ENCODE data around the gene PEG3.

Gene PEG3

GRCh38 chr19:56835401-56835800 is 5.1 kb downstream of the PEG3 start:
- no peaks in the 10 kb centered on the region for H3K9me3 ChIP-seq
- in situ Hi-C loops (cut with MboI; ENCODE audit: low sequenced_read_pairs): no loop called here
- no peak for DNase-seq (ENCODE audit: low spot score in 2 of 2)
- H3K36me3 ChIP-seq (replicated peaks): no peaks in the 10 kb centered on the region
- no peaks in the 10 kb centered on the region for H3K4me1 ChIP-seq
- no peak overlapping the region for H3K4me3 ChIP-seq
- H3K27me3 ChIP-seq (ENCODE audit: low read depth): no peaks in the 10 kb centered on the region

GRCh38 chr19:56834564-56835375 is 5.8 kb downstream of the PEG3 start:
- no peak for DNase-seq (ENCODE audit: low spot score in 2 of 2)
- Histone ChIP-seq H3K36me3 (replicated peaks) (no peaks in the 10 kb centered on the region), H3K9me3 (no peaks in the 10 kb centered on the region), H3K4me3 (no peak overlapping the region), H3K4me1 (no peaks in the 10 kb centered on the region), H3K27me3 (ENCODE audit: low read depth) (no peaks in the 10 kb centered on the region)
- in situ Hi-C loops (cut with MboI; ENCODE audit: low sequenced_read_pairs): no loop called here

GRCh38 chr19:56832352-56832928 is 8.1 kb downstream of the PEG3 start:
- Histone ChIP-seq H3K27me3 (ENCODE audit: low read depth) (no peaks in the 10 kb centered on the region), H3K4me1 (no peaks in the 10 kb centered on the region), H3K9me3 (no peaks in the 10 kb centered on the region), H3K4me3 (no peak overlapping the region), H3K36me3 (replicated peaks) (no peaks in the 10 kb centered on the region)
- in situ Hi-C loops (cut with MboI; ENCODE audit: low sequenced_read_pairs): no loop called here
- no peak for DNase-seq (ENCODE audit: low spot score in 2 of 2)

- no peaks in the 10 kb centered on the region for H3K36me3 ChIP-seq (replicated peaks)
- DNase-seq (ENCODE audit: low spot score in 2 of 2): no peak
- no peaks in the 10 kb centered on the region for H3K27me3 ChIP-seq (ENCODE audit: low read depth)
- in situ Hi-C loops (cut with MboI; ENCODE audit: low sequenced_read_pairs): no loop called here
- H3K9me3 ChIP-seq: no peaks in the 10 kb centered on the region
- H3K4me1 ChIP-seq: no peaks in the 10 kb centered on the region
- no peak overlapping the region for H3K4me3 ChIP-seq
These were observed 9.3 kb downstream of the PEG3 start for GRCh38 chr19:56831255-56831654.

- in situ Hi-C loops (cut with MboI; ENCODE audit: low sequenced_read_pairs): no loop called here
- DNase-seq (ENCODE audit: low spot score in 2 of 2): no peak
- Histone ChIP-seq H3K4me3 (no peak overlapping the region), H3K27me3 (ENCODE audit: low read depth) (no peaks in the 10 kb centered on the region), H3K36me3 (replicated peaks) (no peaks in the 10 kb centered on the region), H3K4me1 (no peaks in the 10 kb centered on the region), H3K9me3 (no peaks in the 10 kb centered on the region)
These were observed 10.9 kb downstream of the PEG3 start for GRCh38 chr19:56829596-56829995.

GRCh38 chr19:56827708-56828107 is 12.8 kb downstream of the PEG3 start:
- no peaks in the 10 kb centered on the region for H3K4me1 ChIP-seq
- no peaks in the 10 kb centered on the region for H3K36me3 ChIP-seq (replicated peaks)
- no peak for DNase-seq (ENCODE audit: low spot score in 2 of 2)
- no peak overlapping the region for H3K4me3 ChIP-seq
- in situ Hi-C loops (cut with MboI; ENCODE audit: low sequenced_read_pairs): no loop called here
- no peaks in the 10 kb centered on the region for H3K9me3 ChIP-seq
- no peaks in the 10 kb centered on the region for H3K27me3 ChIP-seq (ENCODE audit: low read depth)

GRCh38 chr19:56823956-56824355 is 16.6 kb downstream of the PEG3 start:
- in situ Hi-C loops (cut with MboI; ENCODE audit: low sequenced_read_pairs): no loop called here
- Histone ChIP-seq H3K36me3 (replicated peaks) (no peaks in the 10 kb centered on the region), H3K4me1 (no peaks in the 10 kb centered on the region), H3K9me3 (0 out of 2 replicates have a peak, but pooled peaks cover under 1% of the 10 kb centered on the region), H3K4me3 (no peak overlapping the region), H3K27me3 (ENCODE audit: low read depth) (no peaks in the 10 kb centered on the region)
- DNase-seq (ENCODE audit: low spot score in 2 of 2): no peak

GRCh38 chr19:56823417-56823816 is 17.1 kb downstream of the PEG3 start:
- 0 out of 2 replicates have a peak, but pooled peaks cover 4% of the 10 kb centered on the region for H3K9me3 ChIP-seq
- in situ Hi-C loops (cut with MboI; ENCODE audit: low sequenced_read_pairs): no loop called here
- H3K27me3 ChIP-seq (ENCODE audit: low read depth): no peaks in the 10 kb centered on the region
- H3K36me3 ChIP-seq (replicated peaks): no peaks in the 10 kb centered on the region
- no peaks in the 10 kb centered on the region for H3K4me1 ChIP-seq
- no peak overlapping the region for H3K4me3 ChIP-seq
- DNase-seq (ENCODE audit: low spot score in 2 of 2): no peak

GRCh38 chr19:56822755-56823154 is 17.8 kb downstream of the PEG3 start:
- Histone ChIP-seq H3K4me3 (no peak overlapping the region), H3K4me1 (no peaks in the 10 kb centered on the region), H3K27me3 (ENCODE audit: low read depth) (no peaks in the 10 kb centered on the region), H3K36me3 (replicated peaks) (no peaks in the 10 kb centered on the region), H3K9me3 (0 out of 2 replicates have a peak, but pooled peaks cover 4% of the 10 kb centered on the region)
- in situ Hi-C loops (cut with MboI; ENCODE audit: low sequenced_read_pairs): no loop called here
- DNase-seq (ENCODE audit: low spot score in 2 of 2): no peak

- in situ Hi-C loops (cut with MboI; ENCODE audit: low sequenced_read_pairs): no loop called here
- Histone ChIP-seq H3K4me1 (no peaks in the 10 kb centered on the region), H3K36me3 (replicated peaks) (no peaks in the 10 kb centered on the region), H3K4me3 (no peak overlapping the region), H3K27me3 (ENCODE audit: low read depth) (no peaks in the 10 kb centered on the region), H3K9me3 (0 out of 2 replicates have a peak, but pooled peaks cover 4% of the 10 kb centered on the region)
- DNase-seq (ENCODE audit: low spot score in 2 of 2): no peak
These were observed 18.9 kb downstream of the PEG3 start for GRCh38 chr19:56821675-56822074.

- in situ Hi-C loops (cut with MboI; ENCODE audit: low sequenced_read_pairs): no loop called here
- no peak overlapping the region for H3K4me3 ChIP-seq
- H3K9me3 ChIP-seq: 0 out of 2 replicates have a peak, but pooled peaks cover 4% of the 10 kb centered on the region
- H3K4me1 ChIP-seq: no peaks in the 10 kb centered on the region
- no peaks in the 10 kb centered on the region for H3K27me3 ChIP-seq (ENCODE audit: low read depth)
- no peak for DNase-seq (ENCODE audit: low spot score in 2 of 2)
- no peaks in the 10 kb centered on the region for H3K36me3 ChIP-seq (replicated peaks)
These were observed 19.3 kb downstream of the PEG3 start for GRCh38 chr19:56821209-56821608.

- Histone ChIP-seq H3K4me1 (no peaks in the 10 kb centered on the region), H3K4me3 (no peak overlapping the region), H3K9me3 (0 out of 2 replicates have a peak, but pooled peaks cover 4% of the 10 kb centered on the region), H3K27me3 (ENCODE audit: low read depth) (no peaks in the 10 kb centered on the region), H3K36me3 (replicated peaks) (no peaks in the 10 kb centered on the region)
- in situ Hi-C loops (cut with MboI; ENCODE audit: low sequenced_read_pairs): no loop called here
- DNase-seq (ENCODE audit: low spot score in 2 of 2): no peak
These were observed 21.4 kb downstream of the PEG3 start for GRCh38 chr19:56819166-56819565.

- H3K4me3 ChIP-seq: no peak overlapping the region
- 0 out of 2 replicates have a peak, but pooled peaks cover 4% of the 10 kb centered on the region for H3K9me3 ChIP-seq
- in situ Hi-C loops (cut with MboI; ENCODE audit: low sequenced_read_pairs): no loop called here
- no peaks in the 10 kb centered on the region for H3K27me3 ChIP-seq (ENCODE audit: low read depth)
- no peaks in the 10 kb centered on the region for H3K36me3 ChIP-seq (replicated peaks)
- DNase-seq (ENCODE audit: low spot score in 2 of 2): no peak
- H3K4me1 ChIP-seq: no peaks in the 10 kb centered on the region
These were observed 25.9 kb downstream of the PEG3 start for GRCh38 chr19:56814656-56815055.

- H3K27me3 ChIP-seq (ENCODE audit: low read depth): no peaks in the 10 kb centered on the region
- no peaks in the 10 kb centered on the region for H3K36me3 ChIP-seq (replicated peaks)
- in situ Hi-C loops (cut with MboI; ENCODE audit: low sequenced_read_pairs): no loop called here
- H3K4me1 ChIP-seq: no peaks in the 10 kb centered on the region
- no peak for DNase-seq (ENCODE audit: low spot score in 2 of 2)
- H3K9me3 ChIP-seq: no peaks in the 10 kb centered on the region
- no peak overlapping the region for H3K4me3 ChIP-seq
These were observed 27.0 kb downstream of the PEG3 start for GRCh38 chr19:56813531-56813930.
